ENCODE results near the gene CDK13. TPM values are rescaled to one million over a fixed set of nuclear protein-coding genes. Genes with fewer than 3 reads are reported as not detected.

Gene CDK13
- total RNA-seq, 2 experiments from 2014 or later, result 135 to 138 TPM

DNA sequence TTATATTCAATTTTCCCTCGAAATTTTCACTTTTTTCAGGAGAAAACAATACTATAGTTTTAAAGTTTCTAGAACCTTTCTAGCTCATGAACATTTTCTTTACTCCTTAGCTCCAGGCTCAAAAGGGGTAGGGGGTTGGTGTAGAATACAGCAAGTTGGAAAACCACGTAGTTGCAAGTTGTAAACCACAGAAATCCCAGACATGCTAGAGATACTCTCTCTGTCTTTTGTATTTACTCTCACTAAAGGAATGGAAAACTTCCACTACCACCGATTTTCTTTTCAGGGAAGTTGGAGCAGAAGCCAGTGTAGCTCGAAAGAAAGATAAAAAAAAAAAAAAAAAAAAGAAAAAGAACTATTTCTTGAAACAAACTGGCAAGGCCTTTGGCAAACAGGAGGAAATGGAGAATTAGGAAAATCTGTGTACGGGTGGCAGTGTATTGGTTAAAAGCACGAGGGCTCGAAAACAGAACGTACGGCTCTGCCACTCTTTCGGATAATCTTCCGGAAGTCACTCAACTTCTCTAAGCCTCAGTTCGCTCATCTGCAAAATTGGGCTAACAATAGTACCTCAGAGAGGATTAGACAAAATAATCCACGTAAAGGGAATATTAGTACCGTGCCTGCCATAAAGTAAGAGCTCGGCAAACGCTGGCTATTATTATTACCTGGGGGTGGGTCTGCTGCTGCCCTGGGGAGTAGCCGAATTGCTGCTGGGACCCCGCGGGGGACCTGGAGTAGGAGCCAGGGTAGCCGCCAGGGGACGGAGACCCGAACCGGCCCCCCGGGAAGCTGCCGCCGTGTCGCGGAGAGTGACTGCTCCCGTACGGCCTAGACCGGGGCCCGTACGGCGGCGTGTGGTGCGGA lies 183.7 kb downstream of the CDK13 start:
- TF ChIP-seq CTCF (IDR thresholded peaks at IDR 0.05), result no peak
- no peaks in the 10 kb centered on the region for H3K36me3 ChIP-seq (ENCODE audit: insufficient read depth, low read length)
- peak overlapping the region; percentile 86 to 89 for H3K27ac ChIP-seq (ENCODE audit: low read depth in 1 of 2, low read length in 2 of 2)
- peak in 3 of 14 experiments; percentile 1 to 40 (median 2) for DNase-seq
- peak overlapping the region; percentile 92 for H3K4me3 ChIP-seq (ENCODE audit: low read length)
- H3K4me1 Mint-ChIP-seq (ENCODE audit: low read depth), result peaks cover 43% of the 10 kb centered on the region
- ChIA-PET CTCF (interaction anchor here (1.1 to 2.0 kb wide), 14 partner anchors 9 to 1225 kb away, joined by 3 to 17 read pairs (median 4); partner anchors contain the start of genes CDK13, VPS41 and YAE1), POLR2A (interaction anchor here (1.1 to 2.9 kb wide), 7 partner anchors 8 to 1225 kb away, joined by 3 to 41 read pairs (median 5); partner anchors contain the start of genes CDK13 and VPS41)
- peaks cover 26% of the 10 kb centered on the region for H3K36me3 Mint-ChIP-seq (ENCODE audit: low read depth)
- H3K9me3 ChIP-seq (ENCODE audit: control insufficient read depth in 1 of 2, insufficient read depth in 1 of 2, low read length in 2 of 2), result no peaks in the 10 kb centered on the region
- peak overlapping the region; percentile 97 for H3K27ac Mint-ChIP-seq
- H3K4me3 Mint-ChIP-seq, result peak overlapping the region; percentile 100
- ATAC-seq (ENCODE audit: poor library complexity), result peak; percentile 53
- H3K9me3 Mint-ChIP-seq, result no peaks in the 10 kb centered on the region
- H3K27me3 Mint-ChIP-seq, result no peaks in the 10 kb centered on the region
- H3K4me1 ChIP-seq (ENCODE audit: insufficient read depth, low read length), result peaks cover 15% of the 10 kb centered on the region
- H3K27me3 ChIP-seq (ENCODE audit: control insufficient read depth in 1 of 2, insufficient read depth in 2 of 2, low read length in 2 of 2), result no peaks in the 10 kb centered on the region
- intact Hi-C loops (cut with DNase I, micrococcal nuclease), result loop anchor here (1.0 to 10.0 kb wide), 6 partner anchors 183 to 1219 kb away; partner anchors contain the start of genes CDK13 (in 1 of the 2) and YAE1 (in 1 of the 2)

- ChIA-PET CTCF (interaction anchor here (0.7 to 2.0 kb wide), 19 partner anchors 8 to 1226 kb away, joined by 3 to 17 read pairs (median 3); partner anchors contain the start of genes CDK13, RALA, VPS41 and YAE1), POLR2A (interaction anchor here (0.7 to 2.9 kb wide), 11 partner anchors 9 to 1226 kb away, joined by 3 to 41 read pairs (median 4); partner anchors contain the start of genes CDK13 and VPS41)
- intact Hi-C loops (cut with DNase I, micrococcal nuclease), result loop anchor here (1.0 to 10.0 kb wide), 7 partner anchors 184 to 1220 kb away; partner anchors contain the start of genes CDK13 (in 1 of the 2) and YAE1 (in 1 of the 2)
- H3K4me3 ChIP-seq (ENCODE audit: low read length), result peak within 1 kb of the TSS; percentile 92
- DNase-seq, result peak; percentile 77 to 94 (median 84)
- H3K4me1 ChIP-seq (ENCODE audit: insufficient read depth, low read length), result peaks cover 15% of the 10 kb centered on the region
- H3K36me3 ChIP-seq (ENCODE audit: insufficient read depth, low read length), result no peaks in the 10 kb centered on the region
- peaks cover 0 to under 1% of the 10 kb centered on the region in 2 experiments for H3K9me3 ChIP-seq (ENCODE audit: control insufficient read depth in 1 of 2, insufficient read depth in 1 of 2, low read length in 2 of 2)
- no peaks in the 10 kb centered on the region for H3K27me3 ChIP-seq (ENCODE audit: control insufficient read depth in 1 of 2, insufficient read depth in 2 of 2, low read length in 2 of 2)
- H3K36me3 Mint-ChIP-seq (ENCODE audit: low read depth), result peaks cover 23% of the 10 kb centered on the region
- peaks cover 3% of the 10 kb centered on the region for H3K27me3 Mint-ChIP-seq
- H3K9me3 Mint-ChIP-seq, result no peaks in the 10 kb centered on the region
- peak within 1 kb of the TSS; percentile 100 for H3K4me3 Mint-ChIP-seq
- H3K27ac ChIP-seq (ENCODE audit: low read depth in 1 of 2, low read length in 2 of 2), result peak within 1 kb of the TSS; percentile 86 to 89
- ATAC-seq (ENCODE audit: poor library complexity), result peak; percentile 89
- H3K27ac Mint-ChIP-seq, result peak within 1 kb of the TSS; percentile 97
- peak; percentile 95 for TF ChIP-seq CTCF (IDR thresholded peaks at IDR 0.05)
- H3K4me1 Mint-ChIP-seq (ENCODE audit: low read depth), result peaks cover 43% of the 10 kb centered on the region
Measured at GRCh38 chr7:40134428-40135316, 184.6 kb downstream of the CDK13 start, which contains the start of the genes MPLKIP and SUGCT. TSS of gene MPLKIP (minus strand) at chr7:40134622. CDS start at chr7:40134567, 55 bp downstream. TSS of gene SUGCT (plus strand) at chr7:40135005.
